HG03432 (cell line): ENCODE measurements around the gene ALDH3A1.
A peak's percentile ranks its signal among the peaks of the same experiment; 100 is the strongest.

Experiments
- ATAC-seq: cut with Tn5 transposase; IDR thresholded peaks from one replicate; pipeline ENCODE4 v1.9.1; 2021; ENCODE audit warnings: mild to moderate bottlenecking, moderate library complexity; ENCODE audit not compliant: unreplicated experiment

The ALDH3A1 gene

GRCh38 chr17:19760746-19761145, 12.6 kb upstream of the ALDH3A1 start:
- no peak for ATAC-seq

DNA sequence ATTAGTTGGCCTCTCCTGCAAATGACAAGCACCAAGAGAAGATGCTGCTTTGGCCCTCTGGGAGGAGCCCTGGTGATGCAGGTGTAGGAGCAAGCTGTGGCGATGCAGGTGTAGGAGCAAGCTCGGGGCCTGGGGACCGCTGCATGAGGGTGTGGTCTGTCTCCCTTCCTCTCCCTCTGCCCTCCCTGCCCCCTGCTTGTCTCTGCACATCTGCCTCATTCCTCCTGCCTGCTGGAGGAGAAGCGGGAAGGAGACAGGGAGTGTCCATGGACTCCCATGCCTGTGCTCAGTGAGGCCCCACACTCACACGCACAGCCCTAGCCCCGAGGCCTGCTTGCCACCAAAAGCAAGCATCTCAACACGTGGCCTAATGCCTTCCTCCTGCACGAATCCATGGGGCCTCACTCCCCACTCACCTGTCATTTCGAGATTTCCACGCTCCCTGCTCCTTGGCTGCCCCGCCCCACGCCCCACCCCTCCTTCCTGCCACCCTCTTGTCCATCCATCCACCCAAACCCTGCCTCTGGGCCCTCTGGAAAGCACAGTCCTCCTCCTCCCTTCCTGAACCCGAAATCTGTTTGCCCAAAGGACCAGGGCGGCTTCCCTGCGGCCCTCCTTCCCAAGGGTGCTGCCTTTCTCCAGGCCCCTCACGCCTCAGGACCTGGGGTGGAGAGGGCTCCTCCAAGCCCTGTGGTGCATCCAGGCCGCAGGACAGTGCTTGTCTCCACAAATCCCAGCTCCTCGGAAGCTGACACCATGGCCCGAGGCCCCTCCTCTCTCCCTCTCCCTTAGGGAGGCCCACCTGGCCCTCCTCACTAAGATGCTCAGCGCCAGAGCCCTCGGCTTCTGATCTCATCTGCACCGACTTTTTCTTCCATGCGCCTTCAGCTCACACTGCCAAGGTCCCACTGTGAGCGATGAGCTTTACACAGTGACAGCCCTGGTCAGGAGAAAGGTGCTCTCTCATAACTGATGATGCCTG, 11.8 kb upstream of the ALDH3A1 start:
- ATAC-seq: no peak

GRCh38 chr17:19757536-19758180, 9.6 kb upstream of the ALDH3A1 start:
- no peak for ATAC-seq

GRCh38 chr17:19756546-19756945, 8.4 kb upstream of the ALDH3A1 start:
- no peak for ATAC-seq

GRCh38 chr17:19755821-19756510, 7.9 kb upstream of the ALDH3A1 start:
- ATAC-seq: peak; percentile 51

DNA sequence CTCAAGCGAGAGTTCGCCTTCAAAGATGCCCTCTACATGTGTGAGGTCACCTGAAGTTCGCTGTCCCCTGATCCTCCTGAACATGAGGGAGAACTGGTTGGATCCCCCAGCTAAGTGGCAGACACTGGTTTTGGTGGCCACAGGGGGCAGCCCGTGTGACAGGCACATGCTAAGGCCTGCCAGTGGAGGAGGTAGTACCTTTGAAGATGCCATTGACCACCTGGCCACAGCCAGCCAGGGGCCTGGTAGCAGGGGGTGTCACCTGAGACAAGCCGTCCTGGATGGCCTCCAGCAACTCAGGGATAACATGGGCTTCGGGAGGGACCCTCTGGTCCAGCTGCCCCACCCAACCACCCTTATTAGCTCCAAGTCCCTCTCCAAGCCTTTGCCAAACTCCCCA, 7.3 kb upstream of the ALDH3A1 start:
- ATAC-seq: no peak

DNA sequence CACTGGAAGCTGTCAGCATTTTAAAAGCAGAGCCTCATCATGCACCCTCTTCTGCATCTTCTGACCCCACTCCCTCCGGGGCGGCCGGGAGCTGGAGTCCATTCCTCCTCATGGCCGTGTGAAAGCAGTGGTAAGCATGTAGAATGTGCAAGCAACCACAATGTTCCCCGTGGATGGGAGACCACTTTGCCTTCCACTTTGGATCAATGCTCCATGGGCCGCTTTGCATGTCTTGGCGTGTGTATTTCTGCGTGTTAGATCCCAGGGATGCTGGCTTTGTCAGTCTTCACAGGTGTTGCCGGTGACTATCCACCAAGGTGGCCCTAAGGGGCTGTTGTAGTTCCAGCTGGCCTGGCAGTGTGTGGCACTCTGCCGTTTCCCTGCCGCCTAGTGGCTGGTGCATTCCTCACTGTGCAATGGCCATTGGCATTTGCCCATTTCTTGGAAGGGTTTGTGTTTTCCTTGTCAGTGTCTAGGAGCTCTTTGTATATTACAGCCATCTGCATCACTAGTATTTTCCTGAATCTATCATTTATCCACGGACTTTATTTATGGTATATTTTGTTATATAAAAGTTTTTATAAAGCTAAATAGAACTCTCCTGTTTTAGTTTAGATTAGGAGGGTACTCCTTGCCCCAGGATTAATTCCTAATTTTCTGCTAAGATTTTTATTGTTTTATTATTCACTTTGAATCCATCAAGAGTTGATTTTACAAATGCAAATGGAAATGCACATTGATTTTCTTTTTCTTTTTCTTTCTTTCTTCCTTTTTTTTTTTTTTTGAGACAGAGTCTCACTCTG, 5.8 kb upstream of the ALDH3A1 start:
- no peak for ATAC-seq

DNA sequence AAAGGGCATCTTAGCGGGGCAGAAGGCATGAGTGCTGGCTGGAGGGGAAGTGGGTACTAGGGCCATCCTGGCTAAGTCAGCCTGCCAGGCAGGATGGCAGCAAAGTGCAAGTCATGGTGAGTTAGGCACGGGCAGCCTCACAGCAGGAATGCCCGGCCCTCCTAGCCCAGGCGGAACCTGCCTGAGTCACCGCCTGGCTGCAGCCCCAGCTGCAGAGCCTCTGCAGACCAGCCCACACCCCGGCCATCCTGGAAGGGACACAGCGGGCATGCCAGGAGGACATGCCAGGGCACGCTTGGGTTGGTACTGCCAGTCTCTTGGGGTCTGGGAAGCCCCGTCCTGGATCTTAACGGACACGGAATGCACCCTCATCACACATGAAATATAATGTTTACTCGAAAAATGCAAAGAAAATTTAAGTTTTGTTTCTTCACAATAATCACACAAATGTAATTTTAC, 5.0 kb upstream of the ALDH3A1 start:
- no peak for ATAC-seq

DNA sequence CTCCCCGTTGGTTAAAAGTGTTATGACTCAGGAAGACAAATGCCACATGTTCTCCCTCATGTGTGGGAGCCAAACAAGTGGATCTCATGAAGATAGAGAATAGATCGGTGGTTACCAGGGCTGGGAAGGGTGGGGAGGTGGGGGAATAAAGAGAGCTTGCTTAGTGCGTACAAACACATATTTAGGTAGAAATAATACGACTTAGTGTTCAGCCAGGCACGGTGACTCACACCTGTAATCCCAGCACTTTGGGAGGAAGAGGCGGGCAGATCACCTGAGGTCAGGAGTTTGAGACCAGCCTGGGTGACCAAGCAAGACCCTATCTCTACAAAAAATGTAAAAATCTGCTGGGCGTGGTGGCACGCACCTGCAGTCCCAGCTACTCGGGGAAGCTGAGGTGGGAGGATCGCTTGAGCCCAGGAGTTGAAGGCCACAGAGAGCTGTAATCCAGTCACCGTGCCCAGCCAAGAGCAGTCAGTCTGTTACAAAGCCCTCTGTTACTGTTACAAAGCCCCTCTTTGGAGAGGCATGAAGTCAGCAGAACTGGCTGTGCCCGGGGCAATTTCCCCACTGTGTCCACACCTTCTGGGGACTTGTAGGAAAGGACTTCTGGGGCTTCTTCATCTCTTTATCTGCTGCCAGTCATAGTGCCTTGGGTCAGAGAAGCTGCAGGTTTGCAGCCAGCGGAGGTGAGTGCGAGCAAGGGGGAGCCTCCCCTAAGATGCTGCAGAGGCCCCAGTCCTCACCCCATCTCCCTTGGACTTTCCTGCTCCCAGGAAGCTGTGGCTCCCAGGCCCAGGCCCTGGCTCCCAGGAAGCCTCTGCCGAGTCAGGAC, 4.3 kb upstream of the ALDH3A1 start:
- no peak for ATAC-seq

DNA sequence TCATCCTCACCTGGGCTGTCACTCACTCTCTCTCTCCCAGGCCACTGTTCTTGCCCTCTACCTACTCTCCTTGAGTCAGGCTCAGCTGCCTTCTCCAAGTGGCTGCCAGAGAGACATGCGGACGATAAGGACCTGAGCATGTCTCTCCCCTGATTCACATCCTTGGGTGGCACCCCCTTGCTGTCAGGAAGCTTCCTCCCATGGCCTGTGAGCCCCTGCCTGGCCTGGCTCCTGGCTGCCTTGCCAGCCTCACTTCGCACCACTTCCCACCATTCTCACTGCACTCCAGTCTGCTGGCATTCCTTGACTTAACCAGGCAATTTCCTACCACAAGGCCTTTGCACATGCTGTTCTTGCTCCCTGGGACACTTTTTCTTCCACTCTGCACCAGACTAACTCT, 2.7 kb upstream of the ALDH3A1 start:
- ATAC-seq: no peak

DNA sequence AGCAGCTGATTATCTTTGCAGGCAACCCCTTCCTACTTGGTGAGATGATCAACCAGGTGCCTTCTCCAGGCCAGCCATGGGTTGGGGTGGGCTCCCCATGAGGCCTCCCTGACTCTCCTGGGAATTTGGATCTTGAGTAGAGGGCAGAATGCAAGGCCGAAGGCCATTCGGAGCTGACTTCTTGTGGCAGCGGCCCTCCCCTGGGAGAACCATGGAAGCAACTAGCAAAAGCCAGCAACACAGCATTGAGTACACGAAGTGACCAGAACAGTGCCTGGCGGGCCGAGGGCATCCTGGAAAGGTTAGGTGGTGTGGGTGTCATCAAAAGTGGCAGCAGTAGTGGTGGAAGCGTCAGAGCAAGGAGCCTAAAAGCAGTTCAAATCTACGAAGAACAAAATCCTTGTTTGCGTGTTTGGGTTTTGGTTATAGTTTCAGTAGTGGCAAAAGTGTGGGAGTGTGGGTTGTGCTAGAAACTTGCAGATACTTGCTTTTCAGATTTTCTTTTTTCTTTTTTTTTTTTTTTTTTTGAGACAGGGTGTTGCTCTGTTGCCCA, 2.0 kb upstream of the ALDH3A1 start:
- ATAC-seq: no peak

GRCh38 chr17:19748807-19749193, 702 bp upstream of the ALDH3A1 start:
- ATAC-seq: no peak

DNA sequence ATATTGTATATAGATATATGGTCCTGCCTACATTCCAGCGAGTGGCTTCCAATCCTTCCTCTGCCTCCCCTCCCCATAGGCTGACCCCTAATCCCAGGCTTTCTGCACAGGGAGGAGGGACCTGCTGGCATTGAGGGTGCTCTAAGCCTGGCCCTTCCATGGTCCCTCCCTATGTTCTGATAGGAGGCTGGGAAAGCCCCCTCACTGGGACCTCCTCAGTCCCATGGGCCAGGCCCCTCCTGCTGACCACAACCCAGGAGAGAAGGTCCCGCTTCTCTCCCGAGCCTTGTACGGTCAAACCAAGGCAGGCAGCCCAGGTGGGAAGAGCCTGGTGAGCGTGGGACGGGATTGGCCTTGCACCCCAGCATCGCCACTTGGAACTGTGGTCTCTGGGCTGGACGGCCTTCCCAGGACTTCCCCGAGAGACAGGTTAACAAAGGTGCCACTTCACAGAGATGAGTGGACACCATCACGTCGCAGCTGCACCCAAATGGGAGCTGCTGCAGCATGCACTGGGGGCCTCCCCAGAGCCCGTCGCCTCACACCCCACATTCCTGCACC, 859 bp downstream of the ALDH3A1 start:
- no peak for ATAC-seq

- no peak for ATAC-seq
Observed at GRCh38 chr17:19746517-19746916, 1.6 kb downstream of the ALDH3A1 start.

DNA sequence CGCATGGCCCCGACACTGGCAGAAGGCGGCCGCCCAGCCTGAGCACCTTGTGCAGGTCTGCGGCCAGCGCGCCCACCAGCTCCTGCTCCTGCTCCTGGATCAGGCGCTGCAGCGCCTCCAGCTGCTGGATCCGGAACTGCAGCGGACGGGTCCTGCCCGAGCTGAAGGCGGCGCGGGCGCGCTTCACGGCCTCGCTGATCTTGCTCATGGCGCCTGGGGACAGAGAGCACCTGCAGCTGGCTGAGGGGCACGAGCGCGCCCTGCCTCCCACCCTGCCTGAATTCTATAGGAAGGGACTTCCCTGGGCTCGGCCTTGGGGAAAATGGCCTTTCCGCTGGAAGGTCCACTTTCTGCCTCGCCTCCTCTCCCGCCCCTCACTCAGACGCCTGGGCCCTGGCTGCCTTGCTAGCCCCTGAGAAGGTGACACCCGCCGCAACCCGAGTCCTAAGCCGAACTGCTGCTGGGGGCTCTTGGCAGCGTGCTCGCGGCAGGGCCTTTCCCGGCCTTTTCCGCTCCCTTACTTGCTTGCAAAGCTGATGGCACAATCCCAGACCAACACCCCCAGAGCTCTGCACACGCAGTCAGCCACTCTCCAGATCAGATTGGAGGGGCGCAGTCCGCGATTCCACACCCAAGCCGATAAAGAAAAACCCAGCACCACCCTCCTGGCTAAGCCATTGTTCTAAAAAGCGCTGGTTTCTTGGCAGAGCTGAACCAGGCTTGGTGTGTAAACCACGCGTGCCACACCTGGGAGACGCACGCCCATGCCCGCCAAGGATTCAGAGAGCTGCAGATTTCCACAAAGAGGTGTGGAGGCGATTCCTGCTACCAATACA, 3.0 kb downstream of the ALDH3A1 start:
- ATAC-seq: peak; percentile 51

DNA sequence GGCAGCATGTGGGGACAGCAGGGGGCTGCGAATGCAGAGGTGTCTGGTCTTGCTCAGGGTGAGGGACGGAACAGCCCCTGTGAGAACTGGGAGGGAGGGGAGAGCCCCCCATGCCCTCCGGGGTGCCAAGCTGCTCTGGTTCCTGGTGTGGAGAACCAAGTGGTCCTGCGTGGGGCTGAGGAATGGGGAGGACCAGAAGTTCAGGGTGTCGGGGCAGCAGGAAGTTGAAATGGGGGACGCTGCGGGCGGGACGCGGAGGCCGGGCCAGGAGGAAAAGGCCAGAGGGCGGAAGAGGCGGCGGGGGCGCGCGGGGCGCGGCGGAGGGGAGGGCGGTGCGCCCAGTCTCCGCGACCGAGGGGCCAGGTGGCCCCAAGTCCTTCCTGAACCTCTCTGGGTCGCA, 3.6 kb downstream of the ALDH3A1 start:
- peak; percentile 28 for ATAC-seq

DNA sequence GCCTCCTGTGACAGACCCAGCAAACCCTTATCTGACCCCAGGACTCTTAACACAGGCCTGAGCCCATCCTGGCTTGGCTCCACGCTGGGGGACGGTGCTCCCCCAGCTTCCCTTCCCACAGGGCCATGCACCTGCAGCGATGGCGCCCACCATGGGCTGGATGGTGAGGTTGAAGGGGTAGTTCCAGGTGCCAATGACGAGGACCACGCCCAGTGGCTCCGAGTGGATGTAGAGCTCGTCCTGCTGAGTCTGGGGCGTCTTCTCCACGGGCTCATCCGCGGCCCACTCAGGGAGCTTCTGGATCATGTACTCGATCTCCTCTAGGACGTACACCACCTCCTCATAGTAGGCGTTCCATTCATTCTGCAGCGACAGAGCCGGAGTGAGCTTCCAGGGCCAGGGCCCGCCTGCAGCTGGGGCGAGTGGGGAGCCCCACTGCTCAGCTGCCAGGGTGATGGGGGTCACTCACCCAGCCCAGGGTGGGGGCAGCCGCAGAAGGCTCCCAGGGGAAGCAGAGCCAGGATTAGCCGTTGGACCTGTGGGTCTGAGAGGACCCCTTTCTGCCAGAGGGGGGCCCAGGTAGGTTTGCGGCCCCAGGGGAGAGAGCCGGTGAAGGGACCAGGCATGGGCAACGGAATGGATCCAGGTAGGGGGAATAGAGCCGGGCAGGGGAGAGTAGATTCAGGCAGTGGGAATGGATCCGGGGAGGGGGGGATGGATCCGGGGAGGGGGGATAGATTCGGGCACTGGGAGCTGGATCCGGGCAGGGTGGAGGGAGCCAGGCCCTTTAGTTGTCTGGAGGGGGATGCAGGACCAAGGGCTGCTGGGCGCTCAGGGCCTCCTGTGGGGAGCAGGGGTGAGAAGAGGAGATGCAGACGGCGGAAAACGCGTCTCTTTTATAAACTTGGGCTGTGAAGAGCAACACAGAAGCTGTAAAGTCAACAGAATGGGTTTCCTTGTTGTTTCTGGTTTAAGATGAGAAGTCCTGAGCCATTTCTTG, 4.7 kb downstream of the ALDH3A1 start:
- ATAC-seq: no peak
